ENCODE data around the gene WNT2B. TPM values are rescaled to one million over a fixed set of nuclear protein-coding genes. Genes with fewer than 3 reads are reported as not detected.
"Not testable (repeated sequence)": the region's sequence is repeated elsewhere in the genome, so short reads cannot be mapped to it uniquely, and the experiment has no call there.

WNT2B gene
- total RNA-seq, 6 experiments from 2014 or later: 0.20 to 0.68 (median 0.37) TPM

DNA sequence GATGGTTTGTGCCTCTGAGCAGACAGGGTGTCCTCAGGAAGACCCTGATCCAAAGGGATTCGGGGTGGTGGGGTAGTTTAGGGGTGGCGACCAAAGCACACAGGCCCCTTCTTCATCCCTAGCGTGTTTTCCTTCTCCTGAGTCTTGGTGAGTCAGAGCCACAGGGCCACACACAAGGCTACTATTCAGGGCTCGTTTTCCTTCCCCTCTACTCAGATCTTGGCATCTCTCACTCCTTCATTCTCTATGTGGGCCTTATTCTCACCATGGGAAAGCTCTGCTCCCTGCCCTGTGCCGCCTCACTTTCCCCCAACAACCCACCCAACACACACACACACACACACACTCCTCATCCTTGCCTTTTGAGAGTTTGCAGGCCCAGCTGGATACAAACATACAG is 43.6 kb upstream of the WNT2B start:
- H3K36me3 ChIP-seq: no peaks in the 10 kb centered on the region
- H3K27ac ChIP-seq: no peak overlapping the region
- H3K4me3 ChIP-seq: no peak overlapping the region
- intact Hi-C loops (cut with DNase I): loop anchor here in 1 of 2 donors (5.0 kb wide), 1 partner anchor 98 kb away; no protein-coding TSS in a partner anchor
- no peak for DNase-seq
- no peaks in the 10 kb centered on the region for H3K4me1 ChIP-seq
- TF ChIP-seq POLR2A (IDR thresholded peaks at IDR 0.05): no peak
- TF ChIP-seq, protein P1, sequence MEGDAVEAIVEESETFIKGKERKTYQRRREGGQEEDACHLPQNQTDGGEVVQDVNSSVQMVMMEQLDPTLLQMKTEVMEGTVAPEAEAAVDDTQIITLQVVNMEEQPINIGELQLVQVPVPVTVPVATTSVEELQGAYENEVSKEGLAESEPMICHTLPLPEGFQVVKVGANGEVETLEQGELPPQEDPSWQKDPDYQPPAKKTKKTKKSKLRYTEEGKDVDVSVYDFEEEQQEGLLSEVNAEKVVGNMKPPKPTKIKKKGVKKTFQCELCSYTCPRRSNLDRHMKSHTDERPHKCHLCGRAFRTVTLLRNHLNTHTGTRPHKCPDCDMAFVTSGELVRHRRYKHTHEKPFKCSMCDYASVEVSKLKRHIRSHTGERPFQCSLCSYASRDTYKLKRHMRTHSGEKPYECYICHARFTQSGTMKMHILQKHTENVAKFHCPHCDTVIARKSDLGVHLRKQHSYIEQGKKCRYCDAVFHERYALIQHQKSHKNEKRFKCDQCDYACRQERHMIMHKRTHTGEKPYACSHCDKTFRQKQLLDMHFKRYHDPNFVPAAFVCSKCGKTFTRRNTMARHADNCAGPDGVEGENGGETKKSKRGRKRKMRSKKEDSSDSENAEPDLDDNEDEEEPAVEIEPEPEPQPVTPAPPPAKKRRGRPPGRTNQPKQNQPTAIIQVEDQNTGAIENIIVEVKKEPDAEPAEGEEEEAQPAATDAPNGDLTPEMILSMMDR (IDR thresholded peaks at IDR 0.05): no peak
- WGBS (ENCODE audit: insufficient coverage, low coverage, low lambda C conversion rate, missing lambda C conversion rate): 0% methylated on average over 1 of the region's 5 CpGs
- ATAC-seq: no peak
- H3K9me3 ChIP-seq: no peaks in the 10 kb centered on the region
- no peaks in the 10 kb centered on the region for H3K27me3 ChIP-seq

DNA sequence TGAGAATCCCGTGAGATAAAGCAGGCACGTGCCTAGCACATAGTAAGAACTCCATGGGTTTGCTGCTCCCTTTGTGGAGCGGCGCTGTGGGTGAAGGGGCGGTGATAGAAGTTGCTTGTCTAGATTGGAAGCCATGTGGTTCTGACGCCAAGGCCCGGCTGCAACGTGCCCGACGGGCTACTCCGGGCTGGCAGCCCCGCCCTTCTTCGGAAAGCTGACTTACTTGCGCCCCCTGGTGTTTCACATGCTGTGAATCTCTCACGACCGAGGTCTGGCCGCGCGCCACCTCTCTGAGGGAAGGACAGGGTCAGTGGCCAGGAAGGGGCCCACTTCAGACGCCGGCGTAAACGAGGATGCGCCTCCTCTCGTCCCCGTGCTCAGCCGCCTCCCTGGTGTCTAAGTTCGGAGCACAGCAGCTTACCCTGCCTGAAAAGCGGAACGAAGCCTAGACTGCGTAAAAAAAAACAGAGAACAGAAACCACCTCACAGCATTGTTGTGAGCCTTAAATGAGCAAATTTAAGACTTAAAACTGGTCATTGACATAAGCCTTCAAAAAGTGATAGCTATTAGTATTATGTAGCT is 42.6 kb upstream of the WNT2B start:
- TF ChIP-seq POLR2A (IDR thresholded peaks at IDR 0.05): no peak
- TF ChIP-seq, protein P1 (IDR thresholded peaks at IDR 0.05): peak; percentile 83 to 88 (median 86)
- H3K27ac ChIP-seq: peak overlapping the region in 2 of 3 donors; percentile 21 to 44
- H3K9me3 ChIP-seq: no peaks in the 10 kb centered on the region
- DNase-seq: peak; percentile 93 to 95 (median 95)
- 8% methylated on average over 17 of the region's 31 CpGs for whole genome bisulfite sequencing (ENCODE audit: insufficient coverage, low coverage, low lambda C conversion rate, missing lambda C conversion rate)
- H3K4me3 ChIP-seq: peak overlapping the region in 1 of 3 donors; percentile 14
- no peaks in the 10 kb centered on the region for H3K27me3 ChIP-seq
- H3K36me3 ChIP-seq: no peaks in the 10 kb centered on the region
- H3K4me1 ChIP-seq: no peaks in the 10 kb centered on the region
- intact Hi-C loops (cut with DNase I): loop anchor here in 1 of 2 donors (5.0 kb wide), 1 partner anchor 99 kb away; no protein-coding TSS in a partner anchor
- peak; percentile 95 to 98 (median 97) for ATAC-seq

DNA sequence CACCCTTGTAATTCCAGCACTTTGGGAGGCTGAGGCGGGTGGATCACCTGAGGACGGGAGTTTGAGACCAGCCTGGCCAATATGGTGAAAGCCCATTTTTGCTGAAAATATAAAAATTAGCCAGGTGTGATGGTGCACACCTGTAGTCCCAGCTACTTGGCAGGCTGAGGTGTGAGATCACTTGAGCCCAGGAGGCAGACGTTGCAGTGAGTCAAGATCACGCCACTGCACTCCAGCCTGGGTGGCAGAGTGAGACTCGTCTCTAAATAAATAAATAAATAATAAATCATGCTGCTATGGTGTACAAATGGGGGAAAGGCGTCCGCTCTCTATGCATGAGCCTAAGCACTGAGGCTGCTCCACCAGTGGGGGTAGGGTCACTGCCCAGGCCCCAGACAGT is 38.4 kb upstream of the WNT2B start:
- H3K9me3 ChIP-seq; H3K36me3 ChIP-seq; H3K4me3 ChIP-seq; H3K27me3 ChIP-seq; H3K27ac ChIP-seq; H3K4me1 ChIP-seq; intact Hi-C loops (cut with DNase I); DNase-seq; ATAC-seq: not testable (repeated sequence)
- WGBS (ENCODE audit: insufficient coverage, low coverage, low lambda C conversion rate, missing lambda C conversion rate): 91% methylated on average over 5 of the region's 7 CpGs

DNA sequence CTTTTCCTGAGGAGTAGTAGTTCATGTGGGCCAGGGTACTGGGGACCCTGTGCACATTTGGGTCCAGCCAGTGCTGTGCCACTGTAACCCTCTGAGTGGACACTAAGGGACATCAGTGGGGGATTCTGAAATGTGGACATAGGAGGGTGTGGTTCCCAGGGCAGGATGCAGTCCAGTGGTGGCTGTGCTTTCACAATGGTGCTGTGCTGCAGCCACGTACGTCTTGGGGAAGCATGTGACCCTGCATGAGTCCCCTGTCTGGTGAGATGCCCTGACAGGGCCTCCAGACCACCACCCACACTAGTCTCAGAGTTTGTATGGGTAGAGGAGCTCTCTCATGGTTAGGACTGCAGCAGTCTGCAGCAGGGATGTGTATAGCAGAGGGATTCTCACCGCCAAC is 37.8 kb upstream of the WNT2B start:
- no CpG with 5 or more reads among the region's 3 CpGs for WGBS (ENCODE audit: insufficient coverage, low coverage, low lambda C conversion rate, missing lambda C conversion rate)
- TF ChIP-seq, protein P1 (IDR thresholded peaks at IDR 0.05): no peak
- TF ChIP-seq POLR2A (IDR thresholded peaks at IDR 0.05): no peak
- H3K4me3 ChIP-seq: no peak overlapping the region
- H3K27me3 ChIP-seq: no peaks in the 10 kb centered on the region
- H3K27ac ChIP-seq: no peak overlapping the region
- no peaks in the 10 kb centered on the region for H3K36me3 ChIP-seq
- no peaks in the 10 kb centered on the region for H3K4me1 ChIP-seq
- H3K9me3 ChIP-seq: no peaks in the 10 kb centered on the region
- ATAC-seq: no peak
- intact Hi-C loops (cut with DNase I): no loop called here
- DNase-seq: no peak

DNA sequence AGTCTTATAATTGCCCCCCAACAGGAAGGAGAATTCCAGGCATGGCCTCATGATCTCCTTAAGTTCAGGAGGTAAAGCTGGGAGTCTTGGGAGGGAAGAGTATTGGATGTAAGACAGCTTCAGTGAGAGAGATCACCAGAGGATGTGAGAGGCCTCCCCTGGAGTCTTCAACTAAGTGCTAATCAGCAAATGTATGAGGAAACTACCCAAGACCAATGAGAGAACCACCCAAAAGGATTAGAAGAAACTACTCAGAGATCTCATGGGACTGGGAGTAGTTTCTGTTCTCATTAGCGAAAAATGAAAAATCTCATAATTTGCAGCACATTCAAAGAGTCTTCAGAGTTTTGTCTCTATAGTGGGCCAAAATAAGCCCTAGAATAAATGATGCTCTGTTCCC is 36.6 kb upstream of the WNT2B start:
- H3K27ac ChIP-seq: no peak overlapping the region
- TF ChIP-seq, protein P1 (IDR thresholded peaks at IDR 0.05): no peak
- no peak for TF ChIP-seq POLR2A (IDR thresholded peaks at IDR 0.05)
- H3K27me3 ChIP-seq: no peaks in the 10 kb centered on the region
- DNase-seq (no peak), ATAC-seq (no peak)
- intact Hi-C loops (cut with DNase I): no loop called here
- H3K4me3 ChIP-seq: no peak overlapping the region
- H3K4me1 ChIP-seq: no peaks in the 10 kb centered on the region
- 100% methylated on average over 1 of the region's 1 CpG for WGBS (ENCODE audit: insufficient coverage, low coverage, low lambda C conversion rate, missing lambda C conversion rate)
- H3K9me3 ChIP-seq: no peaks in the 10 kb centered on the region
- H3K36me3 ChIP-seq: no peaks in the 10 kb centered on the region
